ENCODE measurements around the gene HASPIN. TPM values are rescaled to one million over a fixed set of nuclear protein-coding genes. Genes with fewer than 3 reads are reported as not detected.

HASPIN gene
- total RNA-seq (under 1 TPM; 0.38 to 0.57 TPM), polyA plus RNA-seq (under 1 TPM in 2 of 3 donors, not detected in 1; 0.13 to 0.28 TPM), total RNA-seq (0.50 to 7.1 (median 2.1) reads per million in 6 experiments)

GRCh38 chr17:3723556-3724377 lies at the start of gene HASPIN:
Gene HASPIN, plus strand, starts transcription at chr17:3723903. Its CDS starts 33 bp downstream, at chr17:3723936.
- no peaks in the 10 kb centered on the region for H3K27me3 Mint-ChIP-seq
- H3K27ac Mint-ChIP-seq = peak within 1 kb of the TSS; percentile 83 to 96 (median 92)
- H3K9me3 Mint-ChIP-seq = no peaks in the 10 kb centered on the region
- ATAC-seq = peak; percentile 92 to 96
- POLR2A ChIA-PET = interaction anchor here (0.6 to 2.3 kb wide), 14 partner anchors 8 to 420 kb away, joined by 3 to 25 read pairs (median 6); partner anchors contain the start of genes CTNS, CYB5D2, P2RX5 and SHPK
- peaks cover 17 to 54% (median 41%) of the 10 kb centered on the region in 4 donors for H3K4me1 Mint-ChIP-seq
- peak; percentile 84 to 95 (median 90) for DNase-seq
- H3K4me3 Mint-ChIP-seq = peak within 1 kb of the TSS; percentile 80 to 96 (median 92)
- H3K36me3 Mint-ChIP-seq = peaks cover 0 to 22% (median 0%) of the 10 kb centered on the region in 3 donors

DNA sequence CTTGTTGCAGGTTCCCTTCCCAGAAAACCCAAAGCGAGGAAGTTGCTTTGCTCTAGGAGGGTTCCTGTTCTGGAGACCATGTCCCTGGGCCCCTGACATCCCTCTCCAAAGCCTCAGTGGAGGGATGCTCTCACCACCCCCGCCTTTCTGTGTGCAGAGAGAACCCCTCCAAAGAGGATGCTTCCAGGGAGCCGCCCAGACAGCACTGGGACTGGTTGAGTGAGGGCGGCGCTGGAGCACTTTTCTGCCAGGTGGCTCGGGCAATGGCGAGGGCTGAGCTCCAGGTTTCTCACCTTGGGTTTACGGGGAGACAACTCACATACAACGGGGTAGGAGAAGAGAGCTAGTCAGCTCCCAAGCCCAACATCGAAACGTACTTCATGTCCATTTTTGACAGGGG lies 47.8 kb upstream of the HASPIN start:
- POLR2A ChIA-PET = no interaction called here
- peaks cover 0 to 5% (median 4%) of the 10 kb centered on the region in 4 donors for H3K4me1 Mint-ChIP-seq
- DNase-seq (no peak), ATAC-seq (no peak)
- H3K27me3 Mint-ChIP-seq = no peaks in the 10 kb centered on the region
- H3K9me3 Mint-ChIP-seq = no peaks in the 10 kb centered on the region
- H3K36me3 Mint-ChIP-seq = peaks cover 0 to 16% (median 0%) of the 10 kb centered on the region in 3 donors
- no peak overlapping the region for H3K27ac Mint-ChIP-seq
- no peak overlapping the region for H3K4me3 Mint-ChIP-seq

DNA sequence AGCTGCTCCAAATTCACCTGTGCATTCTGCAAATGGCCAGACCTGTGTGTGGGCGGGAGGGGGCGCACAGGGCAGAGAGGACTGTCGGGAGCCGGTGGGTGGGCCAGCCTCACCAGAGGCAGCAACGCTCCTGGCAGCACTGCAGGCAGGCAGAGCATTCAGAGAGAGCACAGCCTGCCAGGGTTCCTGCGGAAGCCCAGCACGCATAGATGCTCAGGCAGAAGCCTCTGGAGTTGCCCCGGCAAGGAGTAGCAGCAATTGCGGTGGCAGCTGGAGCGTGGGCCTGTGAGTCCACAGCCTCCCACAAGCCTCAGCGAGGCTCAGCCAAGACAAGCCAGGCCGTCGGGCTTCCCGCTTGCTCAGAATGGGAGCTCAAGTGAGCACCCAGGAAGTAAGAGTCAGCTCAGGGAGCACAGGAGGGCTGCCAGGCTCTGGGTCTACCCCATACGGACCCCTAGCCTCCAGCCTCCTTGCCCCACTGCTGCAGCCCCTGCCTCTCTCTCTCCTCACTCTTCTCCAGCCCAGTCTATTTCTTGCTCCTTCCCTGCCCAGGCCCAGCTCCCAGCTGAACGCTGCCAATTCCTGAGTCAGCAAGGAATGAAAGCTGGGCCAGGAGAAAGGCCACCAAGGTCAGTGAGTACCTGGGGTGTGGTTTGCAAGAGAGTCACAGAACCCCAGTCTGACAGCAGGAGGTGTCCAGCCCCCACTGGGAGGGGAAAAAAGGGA lies 45.4 kb upstream of the HASPIN start:
- ATAC-seq (no peak), DNase-seq (no peak)
- Mint-ChIP-seq H3K4me1 (peaks cover 6 to 14% (median 10%) of the 10 kb centered on the region in 4 donors), H3K36me3 (peaks cover 0 to 8% (median 0%) of the 10 kb centered on the region in 3 donors), H3K27ac (peak overlapping the region in 1 of 10 donors; percentile 82), H3K4me3 (no peak overlapping the region), H3K27me3 (no peaks in the 10 kb centered on the region), H3K9me3 (no peaks in the 10 kb centered on the region)
- POLR2A ChIA-PET = interaction anchor here (1.9 kb wide), 1 partner anchor 45 kb away, joined by 5 read pairs; the partner anchor contains the start of gene HASPIN

GRCh38 chr17:3678821-3679530 lies 44.7 kb upstream of the HASPIN start:
- Mint-ChIP-seq H3K36me3 (peaks cover 0 to 8% (median 0%) of the 10 kb centered on the region in 3 donors), H3K27me3 (no peaks in the 10 kb centered on the region), H3K9me3 (no peaks in the 10 kb centered on the region), H3K4me3 (no peak overlapping the region), H3K27ac (no peak overlapping the region), H3K4me1 (peaks cover 8 to 18% (median 12%) of the 10 kb centered on the region in 4 donors)
- POLR2A ChIA-PET = interaction anchor here (1.0 to 1.9 kb wide), 2 partner anchors 44 to 59 kb away, joined by 3 to 5 read pairs; partner anchors contain the start of gene HASPIN
- DNase-seq (peak in 1 of 10 donors; percentile 19), ATAC-seq (no peak)

DNA sequence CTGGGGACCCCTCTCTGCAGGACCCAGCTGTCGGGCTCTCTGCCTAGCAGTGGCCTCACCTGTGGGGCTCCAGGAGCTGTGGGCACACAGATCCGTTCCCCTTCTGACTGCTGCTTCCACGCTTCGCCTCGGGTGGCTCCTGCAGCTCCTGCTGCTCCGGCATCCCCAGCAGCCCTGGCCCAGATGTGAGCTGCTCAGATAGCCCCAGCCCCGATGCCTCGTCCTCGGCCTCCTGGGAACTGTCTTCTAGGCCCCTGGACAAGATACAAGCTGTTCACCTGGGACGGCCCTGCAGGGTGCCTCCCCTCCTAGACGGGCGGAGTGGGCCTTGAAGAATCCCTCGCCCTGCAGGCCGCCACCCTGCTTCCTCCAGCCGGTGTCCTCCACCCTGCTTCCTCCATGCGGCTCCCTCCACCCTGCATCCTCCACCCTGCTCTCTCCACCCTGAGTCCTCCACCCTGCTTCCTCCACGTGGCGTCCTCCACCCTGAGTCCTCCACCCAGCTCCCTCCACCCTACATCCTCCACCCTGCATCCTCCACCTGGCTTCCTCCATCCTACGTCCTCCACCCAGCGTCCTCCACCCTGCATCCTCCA lies 44.1 kb upstream of the HASPIN start:
- H3K27ac Mint-ChIP-seq = no peak overlapping the region
- H3K9me3 Mint-ChIP-seq = no peaks in the 10 kb centered on the region
- DNase-seq (peak in 1 of 10 donors; percentile 61), ATAC-seq (no peak)
- H3K4me1 Mint-ChIP-seq = peaks cover 8 to 20% (median 12%) of the 10 kb centered on the region in 4 donors
- no peaks in the 10 kb centered on the region for H3K27me3 Mint-ChIP-seq
- POLR2A ChIA-PET = interaction anchor here (1.0 kb wide), 1 partner anchor 58 kb away, joined by 3 read pairs; no protein-coding TSS in a partner anchor
- no peak overlapping the region for H3K4me3 Mint-ChIP-seq
- H3K36me3 Mint-ChIP-seq = peaks cover 0 to 8% (median 0%) of the 10 kb centered on the region in 3 donors

GRCh38 chr17:3681057-3681456 lies 42.6 kb upstream of the HASPIN start:
- Mint-ChIP-seq H3K4me1 (peaks cover 8 to 20% (median 11%) of the 10 kb centered on the region in 4 donors), H3K9me3 (no peaks in the 10 kb centered on the region), H3K36me3 (peaks cover 0 to 6% (median 0%) of the 10 kb centered on the region in 3 donors), H3K27me3 (no peaks in the 10 kb centered on the region), H3K4me3 (no peak overlapping the region), H3K27ac (no peak overlapping the region)
- POLR2A ChIA-PET = no interaction called here
- DNase-seq (peak in 1 of 10 donors; percentile 56), ATAC-seq (no peak)

- H3K36me3 Mint-ChIP-seq = peaks cover 0 to 6% (median 0%) of the 10 kb centered on the region in 3 donors
- no peak overlapping the region for H3K27ac Mint-ChIP-seq
- no peak overlapping the region for H3K4me3 Mint-ChIP-seq
- no peaks in the 10 kb centered on the region for H3K9me3 Mint-ChIP-seq
- H3K4me1 Mint-ChIP-seq = peaks cover 8 to 20% (median 11%) of the 10 kb centered on the region in 4 donors
- ATAC-seq = no peak
- POLR2A ChIA-PET = interaction anchor here (1.5 kb wide), 1 partner anchor 14 kb away, joined by 4 read pairs; the partner anchor contains the start of gene P2RX5
- peak in 1 of 10 donors; percentile 21 for DNase-seq
- H3K27me3 Mint-ChIP-seq = no peaks in the 10 kb centered on the region
These were observed 42.1 kb upstream of the HASPIN start for GRCh38 chr17:3681565-3681964.

GRCh38 chr17:3682033-3682432 lies 41.7 kb upstream of the HASPIN start:
- DNase-seq = peak in 1 of 10 donors; percentile 52
- POLR2A ChIA-PET = interaction anchor here (1.5 kb wide), 1 partner anchor 14 kb away, joined by 4 read pairs; the partner anchor contains the start of gene P2RX5
- H3K4me3 Mint-ChIP-seq = no peak overlapping the region
- peaks cover 8 to 20% (median 11%) of the 10 kb centered on the region in 4 donors for H3K4me1 Mint-ChIP-seq
- peak overlapping the region in 1 of 10 donors; percentile 59 for H3K27ac Mint-ChIP-seq
- peaks cover 0 to 6% (median 0%) of the 10 kb centered on the region in 3 donors for H3K36me3 Mint-ChIP-seq
- no peaks in the 10 kb centered on the region for H3K27me3 Mint-ChIP-seq
- no peaks in the 10 kb centered on the region for H3K9me3 Mint-ChIP-seq
- no peak for ATAC-seq

- Mint-ChIP-seq H3K27me3 (no peaks in the 10 kb centered on the region), H3K36me3 (peaks cover 0 to 2% (median 0%) of the 10 kb centered on the region in 3 donors), H3K9me3 (no peaks in the 10 kb centered on the region), H3K4me1 (peaks cover 8 to 22% (median 11%) of the 10 kb centered on the region in 4 donors), H3K27ac (peak overlapping the region in 2 of 10 donors; percentile 39 to 53), H3K4me3 (no peak overlapping the region)
- DNase-seq (peak; percentile 28 to 79 (median 58)), ATAC-seq (peak; percentile 91 to 96)
- POLR2A ChIA-PET = interaction anchor here (0.5 to 1.5 kb wide), 4 partner anchors 12 to 89 kb away, joined by 3 to 4 read pairs (median 3); partner anchors contain the start of gene P2RX5
These were observed 40.6 kb upstream of the HASPIN start for GRCh38 chr17:3683054-3683511.

DNA sequence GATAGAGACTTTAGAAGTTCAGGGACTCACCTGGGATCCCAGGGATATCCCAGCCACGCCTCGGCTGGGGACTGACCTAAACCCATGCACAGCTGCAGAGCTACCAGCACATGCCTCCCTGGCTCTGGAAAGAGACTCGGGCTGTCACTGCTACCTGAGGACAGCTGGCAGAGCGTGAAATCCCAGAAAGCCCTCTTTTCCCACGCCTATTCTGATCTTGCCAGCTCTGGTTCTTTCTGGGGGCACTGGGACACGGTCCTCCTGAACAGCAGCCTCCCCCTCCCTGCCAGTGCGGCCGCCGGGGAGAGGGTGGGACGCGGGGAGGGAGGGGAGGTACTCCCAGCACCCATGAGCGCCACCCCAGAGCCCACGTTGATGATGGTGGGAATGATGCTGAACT lies 38.5 kb upstream of the HASPIN start:
- Mint-ChIP-seq H3K4me1 (peaks cover 8 to 35% (median 12%) of the 10 kb centered on the region in 4 donors), H3K4me3 (no peak overlapping the region), H3K36me3 (peaks cover 0 to 5% (median 0%) of the 10 kb centered on the region in 3 donors), H3K27ac (no peak overlapping the region), H3K27me3 (no peaks in the 10 kb centered on the region), H3K9me3 (no peaks in the 10 kb centered on the region)
- DNase-seq (no peak), ATAC-seq (no peak)
- POLR2A ChIA-PET = no interaction called here

DNA sequence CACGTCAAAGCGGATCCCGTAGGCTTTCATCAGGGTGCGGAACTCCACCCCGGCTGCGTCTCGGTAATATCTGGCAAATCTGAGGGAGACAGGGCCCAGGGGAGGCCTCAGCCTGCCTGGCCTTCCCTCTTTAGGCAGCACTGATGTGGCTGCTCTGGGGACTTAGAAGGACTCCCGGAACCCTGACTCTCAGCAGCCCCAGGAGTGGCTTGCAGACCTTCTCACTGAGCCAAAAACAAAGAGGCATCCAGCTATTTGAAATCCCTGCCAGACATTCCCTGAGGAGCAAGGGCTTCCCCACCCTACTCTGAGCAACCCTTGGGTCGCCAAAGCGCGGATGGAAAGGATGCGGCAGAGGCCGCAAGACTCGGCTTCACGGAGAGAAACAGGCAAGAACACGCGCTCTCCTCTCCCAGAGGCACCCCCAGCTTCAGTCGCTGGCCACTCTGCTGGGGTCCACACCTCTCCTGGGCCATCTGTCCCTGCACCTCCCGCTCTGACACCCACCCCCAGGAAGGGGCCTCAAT lies 35.6 kb upstream of the HASPIN start:
- Mint-ChIP-seq H3K27ac (peak overlapping the region in 3 of 10 donors; percentile 11 to 63 (median 61)), H3K4me3 (peak overlapping the region in 1 of 10 donors; percentile 28), H3K27me3 (no peaks in the 10 kb centered on the region), H3K36me3 (peaks cover 0 to 12% (median 3%) of the 10 kb centered on the region in 3 donors), H3K9me3 (no peaks in the 10 kb centered on the region), H3K4me1 (peaks cover 9 to 41% (median 10%) of the 10 kb centered on the region in 4 donors)
- no peak for ATAC-seq
- no peak for DNase-seq
- POLR2A ChIA-PET = no interaction called here

Measured in naive thymus-derived CD8-positive, alpha-beta T cell (primary cell).